NCI-H2029 (cell line): Measurements from ENCODE around the gene ITIH3.

Source experiments
- DNase-seq: peaks from one replicate; lab custom pipeline; 2025; lab: John Stamatoyannopoulos, UW

ITIH3 gene

DNA sequence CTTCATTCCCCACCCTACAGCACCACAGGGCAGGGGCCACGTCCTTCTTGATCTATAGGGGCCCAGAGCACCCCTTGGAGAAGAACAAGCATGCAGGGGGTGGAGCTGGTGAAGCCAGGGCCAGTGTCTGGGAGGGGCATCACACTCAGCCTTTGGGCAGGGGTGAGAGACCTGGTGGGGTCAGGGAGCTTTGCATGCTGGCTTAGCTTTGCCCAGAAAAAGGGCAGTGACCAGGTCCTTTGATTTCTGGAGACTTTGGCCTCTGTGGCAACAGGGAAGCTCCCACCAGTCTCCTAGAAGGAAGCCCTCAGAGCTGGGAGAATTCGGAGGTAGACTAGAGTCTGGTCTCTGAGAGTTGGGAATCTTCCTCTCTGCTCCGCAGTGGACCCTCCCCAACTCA is 34.9 kb downstream of the ITIH3 start:
- DNase-seq = no peak

DNA sequence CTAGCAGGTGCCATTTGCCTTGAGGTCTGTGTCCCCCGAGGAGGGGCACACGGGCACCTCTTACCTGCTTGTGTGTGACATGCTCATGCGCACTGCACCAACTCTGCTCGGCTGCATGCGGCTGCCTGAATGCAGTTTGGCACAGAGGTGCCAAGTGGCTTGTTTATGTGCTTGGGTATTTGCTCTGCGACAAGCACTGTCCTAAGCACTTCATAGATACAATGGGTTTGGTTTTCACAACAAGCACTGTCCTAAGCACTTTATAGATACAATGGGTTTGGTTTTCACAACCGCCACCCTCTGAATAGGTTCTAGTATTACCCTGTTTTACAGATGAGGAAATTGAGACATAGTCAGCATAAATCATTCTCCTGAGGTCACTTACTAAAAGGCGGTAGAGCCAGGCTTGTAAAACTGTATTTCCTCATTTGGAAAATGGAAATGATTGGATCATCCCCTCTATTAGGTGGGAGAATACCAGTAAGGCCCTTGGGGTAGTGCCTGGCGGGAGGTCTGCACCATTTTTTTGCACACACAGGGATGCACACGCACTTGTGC is 35.4 kb downstream of the ITIH3 start:
- peak; percentile 85 for DNase-seq

GRCh38 chr3:52830535-52831258 is 36.1 kb downstream of the ITIH3 start, which contains the start of gene ITIH4:
TSS of gene ITIH4 (minus strand) at chr3:52830672. CDS start at chr3:52830642, 30 bp downstream.
- DNase-seq = no peak

GRCh38 chr3:52831500-52832301 is 37.1 kb downstream of the ITIH3 start:
- peak; percentile 73 for DNase-seq

GRCh38 chr3:52833202-52833601 is 38.6 kb downstream of the ITIH3 start:
- no peak for DNase-seq

- DNase-seq = no peak
Observed at GRCh38 chr3:52834871-52835501, 40.4 kb downstream of the ITIH3 start, which contains the start of gene MUSTN1. TSS of gene MUSTN1 (minus strand) at chr3:52835019. CDS start at chr3:52834948, 71 bp downstream.

DNA sequence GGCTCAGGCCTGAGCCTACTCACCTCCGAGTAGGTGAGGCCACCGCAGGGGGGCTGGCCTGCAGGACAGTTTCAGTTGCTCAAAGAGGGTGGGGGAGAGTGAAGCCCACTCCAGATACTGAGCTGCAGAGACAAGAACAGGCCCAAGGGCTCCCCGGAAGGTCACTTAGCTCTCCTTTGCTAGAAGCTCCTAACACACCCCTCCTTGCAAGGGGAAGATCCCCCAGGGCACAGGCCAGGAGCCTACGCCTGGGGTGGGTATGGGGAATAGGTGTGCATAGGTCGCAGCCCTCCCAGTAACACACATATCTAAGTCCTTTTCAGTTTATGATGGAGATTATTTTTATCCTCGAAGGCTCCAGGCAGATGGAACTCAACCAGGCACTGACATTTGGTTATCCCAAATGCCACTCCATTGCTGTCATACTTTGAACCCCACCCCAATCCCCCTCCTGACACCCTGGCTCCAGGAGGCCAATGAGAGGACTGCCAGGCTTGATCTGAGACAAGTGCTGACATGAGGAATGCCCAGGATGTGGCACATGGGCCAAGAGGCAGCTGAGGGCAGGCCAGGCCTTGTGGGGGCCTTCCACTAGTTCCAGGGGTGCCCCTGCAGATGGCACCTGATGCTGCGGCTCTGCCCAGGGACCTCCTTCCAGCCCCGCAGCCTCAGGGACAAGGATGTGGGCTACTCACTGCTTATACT is 41.3 kb downstream of the ITIH3 start:
- no peak for DNase-seq

- DNase-seq = no peak
Observed at GRCh38 chr3:52836471-52836845, 41.9 kb downstream of the ITIH3 start.

DNA sequence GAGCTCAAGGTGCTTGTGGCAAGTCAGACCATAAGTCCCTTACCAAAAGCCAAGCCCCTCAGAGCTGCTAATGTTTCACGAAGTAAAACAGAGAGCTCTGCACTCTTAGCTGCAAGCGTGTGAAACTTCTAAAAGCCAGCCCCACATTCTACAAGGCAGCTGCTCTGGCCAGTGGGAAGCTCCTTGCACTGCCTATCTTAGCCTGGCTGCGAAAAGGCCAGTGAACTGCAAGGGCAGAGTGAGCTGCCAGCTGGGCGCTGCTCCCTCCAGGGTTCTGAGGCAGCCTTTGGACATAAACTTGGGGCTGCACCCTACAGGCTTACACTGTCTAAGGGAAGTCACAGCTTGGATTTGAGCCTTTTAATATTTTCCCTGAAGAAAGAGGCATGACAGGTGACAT is 42.4 kb downstream of the ITIH3 start:
- DNase-seq = no peak

GRCh38 chr3:52838561-52839267 is 44.1 kb downstream of the ITIH3 start:
- DNase-seq = no peak

- no peak for DNase-seq
Observed at GRCh38 chr3:52839268-52839575, 44.6 kb downstream of the ITIH3 start.

GRCh38 chr3:52839892-52840545 is 45.4 kb downstream of the ITIH3 start:
- DNase-seq = no peak

- DNase-seq = no peak
Observed at GRCh38 chr3:52841211-52841980, 46.8 kb downstream of the ITIH3 start.

DNA sequence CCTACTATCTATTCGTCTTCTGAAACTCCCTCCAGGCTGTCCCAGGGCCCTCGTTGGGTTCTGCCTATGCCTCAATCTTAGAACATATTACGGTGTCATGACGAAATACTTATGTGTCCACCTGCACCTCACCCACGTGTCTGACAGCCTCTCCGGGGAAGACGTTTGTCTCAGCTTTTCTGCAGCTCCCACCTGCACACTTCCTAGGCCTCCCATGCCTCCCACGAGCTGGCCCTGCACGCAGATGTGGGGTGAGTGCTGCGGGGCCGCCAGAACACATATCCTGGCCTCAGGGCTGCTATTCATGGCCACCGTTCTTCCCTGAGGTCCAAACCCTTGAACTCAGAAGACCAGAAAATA is 47.4 kb downstream of the ITIH3 start:
- DNase-seq = no peak

DNA sequence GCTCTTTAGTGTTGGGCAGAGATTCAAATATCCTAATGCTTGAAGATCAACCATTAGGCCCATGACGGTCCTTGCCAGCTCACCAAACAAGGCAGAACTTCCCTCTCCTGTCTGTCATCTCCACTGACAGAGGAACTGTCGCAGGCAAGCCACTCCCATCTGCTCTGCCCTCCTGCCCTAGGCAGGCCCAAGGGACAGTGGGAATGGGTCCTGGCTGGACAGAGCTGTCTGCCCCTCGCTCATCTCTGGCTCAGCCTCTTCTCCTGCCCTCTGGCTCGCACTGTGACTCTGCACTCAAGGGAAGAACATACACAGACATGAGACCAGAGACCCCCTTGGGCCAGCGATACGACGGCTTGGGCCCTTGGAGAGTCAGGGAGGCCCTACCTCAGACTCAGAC is 47.8 kb downstream of the ITIH3 start:
- DNase-seq = peak; percentile 8

DNA sequence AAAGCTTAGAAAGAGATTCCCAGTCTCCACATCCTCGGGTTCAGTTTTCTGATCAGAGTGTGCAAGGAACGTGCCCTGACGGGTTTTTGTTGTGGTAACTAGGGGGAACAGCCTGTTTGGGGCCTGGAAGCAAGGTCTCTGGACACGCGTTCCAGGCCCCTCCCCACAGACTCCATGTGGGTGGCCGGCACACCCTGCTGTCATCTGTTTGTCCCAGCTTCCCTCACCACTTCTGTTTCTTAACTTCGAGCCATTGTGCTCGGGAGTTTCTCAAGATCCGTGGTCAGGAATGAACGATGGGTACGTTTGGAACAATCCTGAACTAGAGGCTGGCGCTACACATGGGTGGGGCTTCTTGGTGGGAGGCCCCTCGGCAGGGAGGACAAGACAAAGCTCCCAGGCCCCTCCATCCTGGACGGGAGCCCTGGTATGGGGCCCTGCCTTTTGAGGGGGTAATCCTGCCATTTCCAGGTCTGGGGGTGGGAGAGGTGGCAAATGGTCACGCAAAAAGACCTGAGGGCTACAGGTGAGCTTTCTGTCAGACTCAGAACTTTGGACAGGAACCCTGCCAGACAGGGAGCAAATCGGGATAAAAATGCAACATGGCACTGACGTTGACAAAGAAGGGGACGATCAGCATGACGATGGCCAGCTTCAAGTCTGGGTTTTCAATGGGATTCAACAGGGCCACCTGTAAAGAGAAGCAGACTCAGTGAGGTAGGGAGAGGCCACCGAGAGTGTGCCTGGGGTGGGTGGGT is 48.7 kb downstream of the ITIH3 start:
- no peak for DNase-seq

GRCh38 chr3:52843881-52844280 is 49.3 kb downstream of the ITIH3 start:
- no peak for DNase-seq

DNA sequence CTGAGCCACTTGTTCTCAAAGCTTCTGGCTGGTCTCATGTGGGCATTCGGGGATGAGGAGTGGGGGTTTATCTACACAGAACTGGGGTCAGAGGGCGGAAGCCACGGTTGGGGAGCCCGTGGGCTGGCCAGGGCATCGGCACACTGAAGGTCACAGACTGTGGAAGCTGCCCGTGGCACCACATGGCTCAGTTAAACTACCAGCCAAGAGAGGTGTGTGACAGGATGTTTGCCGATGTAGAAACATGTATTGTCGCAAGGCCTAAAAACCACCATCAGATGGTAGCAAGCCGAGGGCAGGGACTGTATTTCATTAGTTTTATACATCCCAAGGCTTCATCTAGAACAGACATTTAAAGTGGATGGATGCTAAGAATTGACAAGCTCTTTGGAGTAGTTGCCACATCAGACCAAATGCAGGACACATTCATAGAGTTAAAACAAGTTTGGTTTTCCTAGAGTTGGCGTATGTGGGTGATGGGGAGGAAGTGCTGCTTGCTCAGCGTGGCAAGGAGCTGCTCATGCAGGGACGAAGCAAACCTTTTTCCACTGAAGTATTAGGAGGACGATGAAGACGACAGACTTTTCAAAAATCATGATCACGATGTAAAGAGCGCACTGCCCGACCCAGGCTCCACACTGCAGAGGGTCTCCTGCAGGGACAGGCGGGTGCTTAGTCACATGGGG is 49.8 kb downstream of the ITIH3 start:
- DNase-seq = no peak

DNA sequence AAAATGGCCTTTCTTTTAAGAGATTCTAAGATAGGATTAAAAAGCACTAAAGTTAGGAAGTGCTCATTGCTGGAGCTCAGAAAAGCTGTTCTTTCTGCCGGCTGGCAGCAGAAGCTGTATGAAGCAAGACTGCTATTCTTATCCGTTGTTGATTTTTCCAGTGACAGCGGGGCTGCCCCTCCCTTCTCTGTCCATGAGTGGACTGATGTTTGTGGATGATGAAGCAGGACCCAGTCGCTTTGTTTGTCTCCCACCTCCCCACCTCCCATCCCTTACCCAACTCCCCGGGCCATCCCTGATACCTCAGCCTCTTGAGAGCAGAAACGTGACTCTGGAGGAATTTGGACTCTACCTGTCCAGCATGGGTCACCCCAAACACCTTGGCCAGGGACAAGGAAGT is 50.6 kb downstream of the ITIH3 start:
- peak; percentile 38 for DNase-seq
